ENCODE results near the gene LYRM1.

LYRM1 gene

DNA sequence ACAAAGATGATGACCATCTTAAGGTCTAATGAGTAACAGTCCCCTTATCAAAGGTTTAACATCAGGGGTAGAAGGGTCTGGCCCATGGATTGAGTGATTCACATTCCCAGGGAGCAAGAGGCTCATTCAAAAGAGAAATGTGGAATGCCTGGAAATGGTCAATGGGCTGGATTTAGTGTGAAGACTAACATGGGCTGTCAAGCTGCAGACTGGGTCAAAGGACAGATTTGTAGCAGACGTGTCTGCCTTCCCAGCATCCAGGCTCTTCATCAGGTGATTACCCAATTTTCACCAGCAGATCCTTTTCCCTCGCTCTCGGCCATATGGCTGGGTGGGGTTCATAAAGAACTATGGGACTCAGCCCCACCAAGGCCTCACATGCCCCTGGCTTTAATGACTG is 27.2 kb upstream of the LYRM1 start:
- DNase-seq = no peak

GRCh38 chr16:20874088-20874581 is 26.4 kb upstream of the LYRM1 start:
- no peak for DNase-seq

DNA sequence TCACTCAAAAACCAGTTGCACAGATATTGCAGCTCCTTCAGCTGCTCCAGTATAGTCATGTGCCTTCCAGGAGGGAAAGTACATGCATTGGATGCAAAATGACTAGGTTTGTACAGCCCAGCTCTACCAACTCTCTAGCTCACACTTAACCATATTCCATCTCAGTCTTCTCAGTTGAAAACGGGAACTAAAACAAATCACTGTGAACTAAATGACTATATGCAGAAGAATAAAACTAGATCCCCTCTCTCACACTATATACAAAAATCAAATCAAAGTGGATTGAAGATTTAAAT is 25.3 kb upstream of the LYRM1 start:
- DNase-seq = no peak

- DNase-seq = no peak
Observed at GRCh38 chr16:20878682-20879147, 21.9 kb upstream of the LYRM1 start.

DNA sequence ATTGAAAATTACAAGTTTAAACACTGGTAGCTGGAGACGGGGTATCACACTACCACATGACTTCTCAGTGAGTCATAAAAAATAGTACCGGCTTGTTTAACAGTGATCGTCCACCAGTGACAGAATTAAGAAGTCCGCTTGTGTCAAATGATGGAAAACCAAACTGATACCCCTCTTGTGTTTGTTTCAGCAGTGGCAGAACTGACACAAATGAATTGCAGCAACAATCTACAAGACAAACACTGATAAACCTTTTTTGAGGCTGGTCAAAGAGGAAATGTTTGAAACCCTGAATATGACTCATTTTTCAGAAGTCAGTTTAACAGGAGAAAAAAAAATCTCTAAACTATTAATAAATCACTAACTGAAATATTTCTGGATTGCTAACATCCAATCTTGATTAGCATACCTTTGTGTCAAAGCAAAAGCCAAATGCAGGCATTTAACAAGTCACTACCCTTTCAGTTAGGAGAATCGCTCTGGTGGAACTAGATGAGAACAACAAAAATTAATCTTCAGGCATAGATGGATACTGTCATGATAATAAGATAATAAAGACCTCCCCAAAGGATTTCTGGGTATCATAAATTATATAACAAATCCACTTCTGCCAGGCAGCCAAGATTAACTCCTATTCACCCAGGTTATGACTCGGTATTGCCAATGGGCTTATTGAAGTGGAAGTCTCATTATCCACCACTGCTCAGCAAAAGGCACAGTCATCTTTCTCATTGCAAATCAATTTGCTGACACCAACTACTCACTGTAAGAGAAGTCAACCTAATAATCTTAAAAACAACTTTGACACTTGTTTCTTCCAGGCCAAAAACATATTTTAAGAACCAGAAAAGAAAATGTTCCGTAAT is 21.2 kb upstream of the LYRM1 start:
- DNase-seq = no peak

GRCh38 chr16:20880867-20881502 is 19.6 kb upstream of the LYRM1 start:
- DNase-seq = no peak

GRCh38 chr16:20881503-20881878 is 19.1 kb upstream of the LYRM1 start:
- DNase-seq = no peak

DNA sequence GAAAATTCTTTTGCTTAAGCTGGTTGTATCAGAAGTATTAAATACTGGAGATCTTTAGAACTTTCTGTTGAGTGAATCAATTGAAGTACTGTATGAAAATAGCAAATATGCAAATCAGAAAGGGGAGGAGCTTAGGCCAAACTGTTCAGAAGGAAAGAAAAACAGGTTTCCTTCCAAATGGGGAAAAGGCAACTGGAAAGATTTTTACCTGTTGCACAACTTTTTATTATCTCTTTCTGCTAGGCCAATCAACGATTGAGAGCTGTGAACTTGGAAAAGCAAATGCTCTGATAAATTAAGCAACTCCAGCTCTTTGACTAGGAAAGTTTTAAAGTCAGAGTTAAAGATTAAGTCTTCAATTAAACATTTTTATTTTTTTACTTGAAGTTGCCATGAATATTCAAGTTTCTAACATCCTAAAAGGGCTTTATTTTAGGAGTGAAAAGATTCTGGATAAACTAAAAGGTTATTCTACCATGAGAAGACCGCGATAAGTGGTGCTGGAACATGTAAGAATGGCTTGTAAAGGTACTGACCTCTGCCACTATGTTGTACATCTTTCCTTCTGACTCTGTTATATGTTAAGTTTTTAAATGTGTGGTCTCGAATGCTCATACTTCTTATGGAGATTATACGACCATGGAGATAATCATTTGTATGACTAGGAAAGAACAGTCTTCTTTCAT is 16.9 kb upstream of the LYRM1 start:
- no peak for DNase-seq

- no peak for DNase-seq
Observed at GRCh38 chr16:20884240-20884556, 16.4 kb upstream of the LYRM1 start.

- no peak for DNase-seq
Observed at GRCh38 chr16:20886320-20886719, 14.3 kb upstream of the LYRM1 start.

GRCh38 chr16:20887207-20887606 is 13.4 kb upstream of the LYRM1 start:
- DNase-seq = no peak

- DNase-seq = no peak
Observed at GRCh38 chr16:20889625-20890275, 10.8 kb upstream of the LYRM1 start.

DNA sequence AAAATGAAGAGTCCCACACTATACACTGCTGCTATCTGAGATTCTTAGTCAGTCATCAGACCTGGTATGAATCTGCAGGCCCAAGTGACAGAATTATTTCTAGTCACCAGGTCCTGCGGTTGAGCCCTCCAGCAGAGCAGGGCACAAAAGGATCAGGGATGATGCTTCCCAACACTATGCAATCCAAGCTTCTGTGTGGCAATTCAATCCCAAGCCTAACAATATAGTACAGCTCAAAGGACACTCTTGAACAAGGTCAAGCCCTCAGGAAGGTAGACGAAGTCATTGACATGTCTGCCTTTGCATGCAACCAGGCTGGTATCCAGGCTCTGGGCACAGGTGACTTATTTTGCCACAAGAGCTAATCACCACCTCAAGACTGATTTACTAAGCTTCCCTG is 6.2 kb upstream of the LYRM1 start:
- DNase-seq = no peak

GRCh38 chr16:20897253-20897897 is 3.2 kb upstream of the LYRM1 start:
- no peak for DNase-seq

DNA sequence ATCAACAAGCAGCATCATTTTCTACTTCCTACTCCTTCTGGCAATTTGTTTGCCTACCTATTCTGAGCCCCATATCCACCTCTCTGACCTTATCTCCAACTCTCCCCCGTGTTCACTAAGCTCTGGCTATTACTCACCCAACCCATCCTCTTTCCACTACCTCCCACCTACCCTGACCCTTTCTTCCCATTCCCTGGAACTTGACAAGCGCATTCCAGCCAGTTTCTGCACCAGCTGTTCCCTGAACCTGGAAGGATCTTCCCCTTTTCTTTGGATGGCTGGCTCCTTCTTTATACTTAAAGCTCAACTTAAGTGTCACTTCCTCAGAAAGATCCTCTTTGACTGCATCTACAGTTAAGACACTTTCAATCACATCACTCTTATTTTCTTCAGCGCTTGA is 2.6 kb upstream of the LYRM1 start:
- DNase-seq = no peak

DNA sequence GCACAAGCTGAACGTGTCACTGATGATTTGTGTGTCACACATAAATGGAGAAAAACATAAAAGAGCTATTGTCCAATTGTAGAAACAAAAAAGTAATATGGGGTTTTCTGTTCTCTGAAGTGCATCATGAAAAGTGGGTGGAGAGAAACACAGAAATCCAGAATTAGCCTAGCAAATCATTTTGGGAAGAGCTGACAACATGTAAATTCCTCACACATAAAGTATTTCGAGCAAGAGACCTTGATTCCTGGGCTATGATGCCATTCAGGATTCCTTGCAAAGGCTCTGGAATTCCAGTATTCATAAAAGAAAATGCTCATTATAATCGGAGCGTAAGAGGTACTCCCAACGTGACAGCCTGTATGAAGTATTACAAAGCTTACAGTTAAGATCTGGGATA is 1.5 kb upstream of the LYRM1 start:
- no peak for DNase-seq

GRCh38 chr16:20899477-20900298 is 883 bp upstream of the LYRM1 start:
- no peak for DNase-seq

GRCh38 chr16:20901068-20901435 is 481 bp downstream of the LYRM1 start:
- no peak for DNase-seq

GRCh38 chr16:20901436-20902112 is 1.0 kb downstream of the LYRM1 start:
- peak; percentile 75 for DNase-seq

DNA sequence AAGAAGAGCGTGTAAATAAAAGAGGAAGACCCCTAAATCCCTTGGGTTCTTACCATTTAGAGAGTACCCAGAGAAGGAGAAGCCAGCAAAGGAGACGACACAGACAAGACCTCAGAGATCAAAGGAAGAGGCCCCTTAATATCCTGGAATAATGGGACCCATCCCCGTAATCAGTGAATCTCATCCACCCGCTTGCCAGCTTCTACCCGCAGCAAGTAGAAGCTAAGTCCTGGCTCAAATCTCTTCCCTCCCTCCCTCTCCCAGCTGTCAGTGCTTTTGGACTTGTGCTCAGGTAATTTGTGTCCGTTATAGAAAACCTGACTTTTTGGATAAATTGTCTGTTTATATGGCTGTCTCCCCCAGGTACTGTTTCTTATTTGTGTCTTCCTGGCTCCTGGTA is 1.9 kb downstream of the LYRM1 start:
- no peak for DNase-seq

- DNase-seq = no peak
Observed at GRCh38 chr16:20903116-20903898, 2.7 kb downstream of the LYRM1 start.
